Progenitor cell of endocrine pancreas (in vitro differentiated cells): Measurements from ENCODE around the gene ST7. TPM values are rescaled to one million over a fixed set of nuclear protein-coding genes. Genes with fewer than 3 reads are reported as not detected.
"Not testable (repeated sequence)": the region's sequence is repeated elsewhere in the genome, so short reads cannot be mapped to it uniquely, and the experiment has no call there.

Experiments used
- DNase-seq: peaks from one replicate; pipeline ENCODE4 v3.0.0; 2021; ENCODE audit warnings: low spot score; ENCODE audit not compliant: unreplicated experiment
- H3K27ac Mint-ChIP-seq: 2 replicates; pipeline ENCODE4 v1.8.0; 2021; ENCODE audit warnings: mild to moderate bottlenecking, moderate library complexity, mixed read lengths
- H3K27me3 Mint-ChIP-seq: 2 replicates; pipeline ENCODE4 v1.8.0; 2021; ENCODE audit warnings: mixed read lengths
- H3K36me3 Mint-ChIP-seq: 2 replicates; pipeline ENCODE4 v1.8.0; 2022; ENCODE audit warnings: mixed read lengths; ENCODE audit not compliant: insufficient read depth
- H3K4me1 Mint-ChIP-seq: 2 replicates; pipeline ENCODE4 v1.8.0; 2021; ENCODE audit warnings: low read depth, mixed read lengths
- H3K4me3 Mint-ChIP-seq: 2 replicates; pipeline ENCODE4 v1.8.0; 2021; ENCODE audit warnings: low read depth, mild to moderate bottlenecking, moderate library complexity, mixed read lengths
- H3K9me3 Mint-ChIP-seq: 2 replicates; pipeline ENCODE4 v1.8.0; 2021; ENCODE audit warnings: low read depth, mixed read lengths
- total RNA-seq: library from RNA; stranded (reverse); gene quantifications from 2 replicates; pipeline ENCODE4 v1.2.1, GENCODE V29; 2021
- TF ChIP-seq, protein P1 (sequence below): fragments of 200-600 bp; sonication (generic); IDR thresholded peaks from one replicate; pipeline ENCODE4 v1.5.0; 2021; ENCODE audit warnings: antibody characterized with exemption, mild to moderate bottlenecking; ENCODE audit not compliant: unreplicated experiment

ST7 gene
- total RNA-seq, 1 donor from 2014 or later, result 24.8 TPM

DNA sequence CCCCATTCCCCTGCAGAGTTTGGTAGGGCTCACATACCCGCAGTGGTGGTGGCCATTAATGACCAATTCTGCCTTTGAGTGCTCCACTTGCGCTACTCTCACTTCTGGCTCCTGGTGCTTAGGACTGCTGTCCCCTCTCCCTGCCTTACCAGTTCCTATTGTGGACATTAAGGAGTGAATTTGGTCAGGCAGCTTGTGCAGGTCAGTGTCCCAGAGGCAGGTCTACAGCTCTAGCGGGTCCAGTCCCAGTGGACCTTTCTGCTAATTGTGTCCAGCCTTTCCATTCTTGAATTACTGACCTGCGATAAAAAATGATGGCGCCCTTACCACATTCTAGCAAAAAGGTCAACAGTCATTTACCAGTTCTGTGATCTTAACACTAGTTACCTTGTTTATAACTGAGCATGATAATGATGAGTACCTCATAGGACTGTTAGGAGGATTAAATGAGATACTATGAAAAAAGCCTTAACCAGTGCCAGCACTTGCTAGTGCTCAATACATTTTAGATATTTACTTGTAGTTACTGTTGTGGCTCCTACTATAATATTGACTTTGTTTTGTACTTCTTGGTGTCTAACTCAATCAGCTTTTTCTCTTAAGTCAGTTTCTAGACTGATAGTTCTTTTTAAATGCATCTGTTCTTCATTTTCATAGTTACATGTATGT lies 14.1 kb downstream of the ST7 start:
- TF ChIP-seq, protein P1, sequence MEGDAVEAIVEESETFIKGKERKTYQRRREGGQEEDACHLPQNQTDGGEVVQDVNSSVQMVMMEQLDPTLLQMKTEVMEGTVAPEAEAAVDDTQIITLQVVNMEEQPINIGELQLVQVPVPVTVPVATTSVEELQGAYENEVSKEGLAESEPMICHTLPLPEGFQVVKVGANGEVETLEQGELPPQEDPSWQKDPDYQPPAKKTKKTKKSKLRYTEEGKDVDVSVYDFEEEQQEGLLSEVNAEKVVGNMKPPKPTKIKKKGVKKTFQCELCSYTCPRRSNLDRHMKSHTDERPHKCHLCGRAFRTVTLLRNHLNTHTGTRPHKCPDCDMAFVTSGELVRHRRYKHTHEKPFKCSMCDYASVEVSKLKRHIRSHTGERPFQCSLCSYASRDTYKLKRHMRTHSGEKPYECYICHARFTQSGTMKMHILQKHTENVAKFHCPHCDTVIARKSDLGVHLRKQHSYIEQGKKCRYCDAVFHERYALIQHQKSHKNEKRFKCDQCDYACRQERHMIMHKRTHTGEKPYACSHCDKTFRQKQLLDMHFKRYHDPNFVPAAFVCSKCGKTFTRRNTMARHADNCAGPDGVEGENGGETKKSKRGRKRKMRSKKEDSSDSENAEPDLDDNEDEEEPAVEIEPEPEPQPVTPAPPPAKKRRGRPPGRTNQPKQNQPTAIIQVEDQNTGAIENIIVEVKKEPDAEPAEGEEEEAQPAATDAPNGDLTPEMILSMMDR, result no peak
- no peak overlapping the region for H3K4me3 Mint-ChIP-seq

DNA sequence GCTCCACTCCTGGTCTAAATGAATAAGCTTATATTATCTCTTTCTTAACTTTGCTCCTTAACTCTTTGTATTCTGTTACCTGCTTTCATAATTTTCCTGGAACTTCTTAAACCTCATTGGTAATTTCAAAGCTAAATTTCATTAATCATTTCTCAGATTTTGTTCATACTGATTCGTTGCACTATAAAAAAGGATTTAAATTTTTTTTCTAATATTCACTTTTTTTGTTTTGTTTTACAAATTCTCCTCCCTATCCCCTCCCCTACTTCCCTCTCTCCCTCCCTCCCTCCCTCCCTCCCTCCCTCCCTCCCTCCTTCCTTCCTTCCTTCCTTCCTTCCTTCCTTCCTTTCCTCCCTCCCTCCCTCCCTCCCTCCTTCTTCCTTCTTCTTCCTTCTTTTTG lies 14.7 kb downstream of the ST7 start:
- TF ChIP-seq, protein P1, result no peak
- no peak overlapping the region for H3K27ac Mint-ChIP-seq
- H3K36me3 Mint-ChIP-seq, result no peaks in the 10 kb centered on the region
- no peaks in the 10 kb centered on the region for H3K27me3 Mint-ChIP-seq
- no peak overlapping the region for H3K4me3 Mint-ChIP-seq
- DNase-seq, result no peak
- peaks cover 5% of the 10 kb centered on the region for H3K4me1 Mint-ChIP-seq
- no peaks in the 10 kb centered on the region for H3K9me3 Mint-ChIP-seq

More for the DNA sequence above, 14.1 kb downstream of the ST7 start:
- no peak for DNase-seq
- Mint-ChIP-seq H3K36me3 (no peaks in the 10 kb centered on the region), H3K27me3 (no peaks in the 10 kb centered on the region), H3K27ac (no peak overlapping the region), H3K4me1 (peaks cover 5% of the 10 kb centered on the region), H3K9me3 (no peaks in the 10 kb centered on the region)

- Mint-ChIP-seq H3K36me3 (no peaks in the 10 kb centered on the region), H3K4me3 (no peak overlapping the region), H3K27ac (no peak overlapping the region), H3K4me1 (peaks cover 5% of the 10 kb centered on the region), H3K27me3 (no peaks in the 10 kb centered on the region), H3K9me3 (no peaks in the 10 kb centered on the region)
- DNase-seq, result no peak
- TF ChIP-seq, protein P1, result no peak
These were observed 15.3 kb downstream of the ST7 start for GRCh38 chr7:116968631-116969030.

- no peak for DNase-seq
- Mint-ChIP-seq H3K4me1 (peaks cover 5% of the 10 kb centered on the region), H3K27me3 (no peaks in the 10 kb centered on the region), H3K4me3 (no peak overlapping the region), H3K27ac (no peak overlapping the region), H3K9me3 (no peaks in the 10 kb centered on the region), H3K36me3 (peaks cover 1% of the 10 kb centered on the region)
- TF ChIP-seq, protein P1, result no peak
These were observed 16.1 kb downstream of the ST7 start for GRCh38 chr7:116969371-116969902.

DNA sequence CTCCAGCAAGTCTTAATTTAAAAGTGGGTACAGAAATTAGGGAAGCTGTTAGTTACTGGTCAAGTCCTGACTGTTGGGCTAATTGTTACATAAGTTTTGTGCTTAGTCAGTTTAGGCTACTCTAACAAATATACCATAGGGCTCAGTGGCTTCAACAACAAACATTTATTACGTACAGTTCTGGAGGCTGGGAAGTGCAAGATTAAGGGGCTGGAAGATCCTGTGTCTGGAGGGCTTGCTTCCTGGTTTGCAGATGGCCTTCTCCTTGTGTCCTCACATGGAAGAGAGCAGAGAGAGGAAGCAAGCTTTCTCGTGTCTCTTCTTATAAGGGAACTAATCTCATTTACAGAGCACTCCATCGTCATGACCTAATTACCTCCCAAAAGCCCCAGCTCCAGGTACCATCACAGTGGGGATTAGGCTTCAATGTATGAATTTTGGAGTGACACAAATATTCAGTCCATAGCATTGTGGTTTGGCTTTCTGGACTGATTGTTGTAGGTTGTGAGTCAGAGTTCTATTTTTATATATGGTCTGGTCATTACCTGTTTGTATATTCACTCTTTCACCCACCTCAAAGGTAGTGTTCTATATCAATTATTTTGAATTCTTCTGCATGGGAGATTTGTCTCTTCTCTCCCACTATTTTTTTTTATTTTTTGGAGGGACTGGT lies 17.1 kb downstream of the ST7 start:
- Mint-ChIP-seq H3K4me3 (no peak overlapping the region), H3K27ac (no peak overlapping the region), H3K36me3 (peaks cover 3% of the 10 kb centered on the region), H3K4me1 (peaks cover 5% of the 10 kb centered on the region), H3K9me3 (peaks cover 3% of the 10 kb centered on the region), H3K27me3 (no peaks in the 10 kb centered on the region)
- DNase-seq, result no peak
- TF ChIP-seq, protein P1, result no peak

GRCh38 chr7:116971153-116971552 lies 17.9 kb downstream of the ST7 start:
- not testable (repeated sequence) for H3K9me3 Mint-ChIP-seq, H3K27ac Mint-ChIP-seq, H3K4me3 Mint-ChIP-seq, DNase-seq, H3K36me3 Mint-ChIP-seq, H3K27me3 Mint-ChIP-seq, H3K4me1 Mint-ChIP-seq
